Activated B cell treated with CpG ODN at 0.5 μM for 24 hours (primary cell): ENCODE data around the gene CTSL. TPM values are rescaled to one million over a fixed set of nuclear protein-coding genes. Genes with fewer than 3 reads are reported as not detected.

Experiments
- ATAC-seq: fragments of 200-7000 bp; cut with Tn5 transposase; one replicate; pipeline ENCODE4 v1.10.0; 2021; ENCODE audit warnings: low read depth, mild to moderate bottlenecking, moderate library complexity
- CTCF ChIA-PET: fragments of 350-600 bp; sonication (Branson Sonifier 250); formaldehyde crosslinking; loops from one replicate; lab custom pipeline; 2021; ENCODE audit warnings: antibody characterized with exemption; lab: Charles Lee
- POLR2A ChIA-PET: fragments of 350-600 bp; sonication (Branson Sonifier 250); formaldehyde crosslinking; loops from one replicate; lab custom pipeline; 2021; ENCODE audit warnings: antibody characterized with exemption; lab: Charles Lee
- DNase-seq: peaks from one replicate; pipeline ENCODE4 v3.0.0; 2022
- H3K27ac Mint-ChIP-seq: one replicate; pipeline ENCODE4 v1.8.0; 2020; ENCODE audit warnings: mixed read lengths
- H3K27me3 Mint-ChIP-seq: one replicate; pipeline ENCODE4 v1.8.0; 2021; ENCODE audit warnings: mixed read lengths
- H3K36me3 Mint-ChIP-seq: one replicate; pipeline ENCODE4 v1.8.0; 2021; ENCODE audit warnings: low read depth, mixed read lengths
- H3K4me1 Mint-ChIP-seq: one replicate; pipeline ENCODE4 v1.8.0; 2021; ENCODE audit warnings: mixed read lengths
- H3K4me3 Mint-ChIP-seq: one replicate; pipeline ENCODE4 v1.8.0; 2020; ENCODE audit warnings: mild to moderate bottlenecking, mixed read lengths
- H3K9me3 Mint-ChIP-seq: one replicate; pipeline ENCODE4 v1.8.0; 2020; ENCODE audit warnings: mixed read lengths
- intact Hi-C: fragments of 100-400 bp; cut with micrococcal nuclease; formaldehyde crosslinking; loops from one replicate; pipeline ENCODE4 v1.15.1; 2024
- total RNA-seq: library from RNA; stranded (reverse); gene quantifications from 2 replicates; pipeline ENCODE4 v1.2.3, GENCODE V29; 2022
- TF ChIP-seq, protein P1 (sequence below): fragments of 200-600 bp; IDR thresholded peaks from one replicate; pipeline ENCODE4 v1.8.0; 2022; ENCODE audit warnings: antibody characterized with exemption, mild to moderate bottlenecking

Gene CTSL
- total RNA-seq, 1 donor from 2014 or later, result 0.49 TPM

- no peaks in the 10 kb centered on the region for H3K4me1 Mint-ChIP-seq
- CTCF ChIA-PET, result no interaction called here
- intact Hi-C loops, result no loop called here
- no peaks in the 10 kb centered on the region for H3K27me3 Mint-ChIP-seq
- no peaks in the 10 kb centered on the region for H3K36me3 Mint-ChIP-seq
- ATAC-seq (no peak), DNase-seq (no peak)
- H3K27ac Mint-ChIP-seq, result no peak overlapping the region
- POLR2A ChIA-PET, result no interaction called here
- H3K4me3 Mint-ChIP-seq, result no peak overlapping the region
- TF ChIP-seq, protein P1, sequence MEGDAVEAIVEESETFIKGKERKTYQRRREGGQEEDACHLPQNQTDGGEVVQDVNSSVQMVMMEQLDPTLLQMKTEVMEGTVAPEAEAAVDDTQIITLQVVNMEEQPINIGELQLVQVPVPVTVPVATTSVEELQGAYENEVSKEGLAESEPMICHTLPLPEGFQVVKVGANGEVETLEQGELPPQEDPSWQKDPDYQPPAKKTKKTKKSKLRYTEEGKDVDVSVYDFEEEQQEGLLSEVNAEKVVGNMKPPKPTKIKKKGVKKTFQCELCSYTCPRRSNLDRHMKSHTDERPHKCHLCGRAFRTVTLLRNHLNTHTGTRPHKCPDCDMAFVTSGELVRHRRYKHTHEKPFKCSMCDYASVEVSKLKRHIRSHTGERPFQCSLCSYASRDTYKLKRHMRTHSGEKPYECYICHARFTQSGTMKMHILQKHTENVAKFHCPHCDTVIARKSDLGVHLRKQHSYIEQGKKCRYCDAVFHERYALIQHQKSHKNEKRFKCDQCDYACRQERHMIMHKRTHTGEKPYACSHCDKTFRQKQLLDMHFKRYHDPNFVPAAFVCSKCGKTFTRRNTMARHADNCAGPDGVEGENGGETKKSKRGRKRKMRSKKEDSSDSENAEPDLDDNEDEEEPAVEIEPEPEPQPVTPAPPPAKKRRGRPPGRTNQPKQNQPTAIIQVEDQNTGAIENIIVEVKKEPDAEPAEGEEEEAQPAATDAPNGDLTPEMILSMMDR, result no peak
- H3K9me3 Mint-ChIP-seq, result peaks cover 16% of the 10 kb centered on the region
Observed at GRCh38 chr9:87695523-87695922, 30.4 kb upstream of the CTSL start.

DNA sequence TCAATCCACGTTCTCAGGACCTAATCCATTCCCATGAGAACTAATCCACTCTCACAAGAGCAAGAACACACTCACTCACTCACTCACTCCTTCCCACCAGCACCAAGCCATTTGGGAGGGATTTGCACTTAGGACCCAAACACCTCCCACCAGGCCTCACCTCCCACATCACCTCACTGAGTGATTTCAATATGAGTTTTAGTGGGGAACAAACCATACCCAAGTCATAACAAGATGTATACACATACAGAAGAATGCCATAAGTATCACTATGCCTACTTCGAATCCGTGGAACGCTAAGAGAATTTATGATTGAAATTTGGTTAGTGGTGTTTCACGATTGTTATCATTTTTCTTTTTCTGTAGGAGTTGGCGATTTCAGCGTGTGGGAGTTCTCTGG lies 29.3 kb upstream of the CTSL start:
- peaks cover 13% of the 10 kb centered on the region for H3K9me3 Mint-ChIP-seq
- DNase-seq (no peak), ATAC-seq (no peak)
- H3K4me3 Mint-ChIP-seq, result no peak overlapping the region
- ChIA-PET CTCF (no interaction called here), POLR2A (no interaction called here)
- no peaks in the 10 kb centered on the region for H3K4me1 Mint-ChIP-seq
- H3K36me3 Mint-ChIP-seq, result no peaks in the 10 kb centered on the region
- no peaks in the 10 kb centered on the region for H3K27me3 Mint-ChIP-seq
- no peak overlapping the region for H3K27ac Mint-ChIP-seq
- intact Hi-C loops, result no loop called here
- TF ChIP-seq, protein P1, result no peak

- intact Hi-C loops, result no loop called here
- no peaks in the 10 kb centered on the region for H3K4me1 Mint-ChIP-seq
- POLR2A ChIA-PET, result no interaction called here
- TF ChIP-seq, protein P1, result no peak
- H3K4me3 Mint-ChIP-seq, result no peak overlapping the region
- H3K27ac Mint-ChIP-seq, result no peak overlapping the region
- no peaks in the 10 kb centered on the region for H3K27me3 Mint-ChIP-seq
- no peaks in the 10 kb centered on the region for H3K36me3 Mint-ChIP-seq
- CTCF ChIA-PET, result no interaction called here
- peaks cover 5% of the 10 kb centered on the region for H3K9me3 Mint-ChIP-seq
- no peak for ATAC-seq
- DNase-seq, result no peak
Observed at GRCh38 chr9:87698069-87698809, 27.7 kb upstream of the CTSL start.

- no peak for ATAC-seq
- CTCF ChIA-PET, result no interaction called here
- TF ChIP-seq, protein P1, result no peak
Observed at GRCh38 chr9:87699835-87700234, 26.1 kb upstream of the CTSL start.

DNA sequence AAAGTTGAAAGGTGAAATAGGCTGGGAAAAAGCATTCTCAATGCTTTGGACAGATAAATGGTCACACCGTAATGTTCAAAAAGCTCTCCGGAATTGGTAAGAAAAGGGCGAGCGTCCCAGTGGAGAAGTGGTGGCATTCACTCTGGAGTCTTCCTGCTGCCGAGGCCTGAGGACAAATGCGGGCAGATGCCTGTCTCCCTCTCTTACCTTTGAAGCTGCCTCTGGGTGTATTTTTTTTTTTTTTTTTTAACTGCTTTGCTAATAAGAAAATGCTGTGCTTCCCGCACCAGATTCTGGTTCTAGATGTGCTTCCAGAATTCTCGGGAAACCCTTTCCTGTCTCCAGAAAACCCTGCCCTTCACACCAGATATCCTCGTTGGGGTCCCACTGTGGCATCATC lies 24.4 kb upstream of the CTSL start:
- Mint-ChIP-seq H3K36me3 (no peaks in the 10 kb centered on the region), H3K4me3 (no peak overlapping the region), H3K4me1 (no peaks in the 10 kb centered on the region), H3K27ac (no peak overlapping the region), H3K9me3 (no peaks in the 10 kb centered on the region), H3K27me3 (no peaks in the 10 kb centered on the region)
- intact Hi-C loops, result no loop called here
- ChIA-PET CTCF (no interaction called here), POLR2A (no interaction called here)
- no peak for ATAC-seq
- DNase-seq, result no peak
- TF ChIP-seq, protein P1, result no peak

More at GRCh38 chr9:87699835-87700234, 26.1 kb upstream of the CTSL start:
- Mint-ChIP-seq H3K36me3 (no peaks in the 10 kb centered on the region), H3K27ac (no peak overlapping the region), H3K27me3 (no peaks in the 10 kb centered on the region), H3K4me1 (no peaks in the 10 kb centered on the region), H3K4me3 (no peak overlapping the region), H3K9me3 (no peaks in the 10 kb centered on the region)
- no peak for DNase-seq
- POLR2A ChIA-PET, result no interaction called here
- intact Hi-C loops, result no loop called here
